Measurements from ENCODE around the gene WDR93. TPM values are rescaled to one million over a fixed set of nuclear protein-coding genes. Genes with fewer than 3 reads are reported as not detected.

Gene WDR93
- total RNA-seq, 1 donor from 2014 or later = 0.31 TPM

DNA sequence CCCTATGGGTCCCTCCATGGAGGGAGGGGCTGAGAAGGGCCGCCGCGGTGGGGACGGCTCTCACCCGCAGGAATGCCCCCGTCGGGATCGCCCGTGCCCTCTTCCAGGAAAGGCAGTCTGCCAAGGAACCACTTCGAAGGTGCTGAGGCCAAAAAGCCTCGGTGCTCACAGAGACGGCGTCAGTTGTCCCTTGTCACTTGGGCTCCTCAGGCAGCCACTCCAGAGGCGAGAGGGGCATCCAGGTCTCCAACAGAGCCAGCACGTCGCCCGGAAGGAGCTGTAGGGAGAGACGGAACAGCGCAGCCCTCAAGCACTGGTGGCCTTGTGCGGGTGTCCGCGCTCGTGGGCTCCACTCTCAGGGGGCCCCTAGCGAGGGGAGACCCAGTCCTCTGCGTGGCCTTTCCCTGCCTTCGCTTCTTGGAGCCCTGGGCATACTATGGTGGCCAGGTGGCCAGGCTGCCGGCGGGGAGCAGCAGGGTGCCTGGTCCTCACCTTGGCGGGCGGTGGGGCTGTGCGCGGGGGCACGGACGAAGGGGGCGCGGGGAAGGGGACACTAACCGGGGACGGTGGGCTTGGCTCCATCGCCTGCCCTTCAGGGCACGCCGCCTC, 59.4 kb downstream of the WDR93 start:
- DNase-seq = no peak

DNA sequence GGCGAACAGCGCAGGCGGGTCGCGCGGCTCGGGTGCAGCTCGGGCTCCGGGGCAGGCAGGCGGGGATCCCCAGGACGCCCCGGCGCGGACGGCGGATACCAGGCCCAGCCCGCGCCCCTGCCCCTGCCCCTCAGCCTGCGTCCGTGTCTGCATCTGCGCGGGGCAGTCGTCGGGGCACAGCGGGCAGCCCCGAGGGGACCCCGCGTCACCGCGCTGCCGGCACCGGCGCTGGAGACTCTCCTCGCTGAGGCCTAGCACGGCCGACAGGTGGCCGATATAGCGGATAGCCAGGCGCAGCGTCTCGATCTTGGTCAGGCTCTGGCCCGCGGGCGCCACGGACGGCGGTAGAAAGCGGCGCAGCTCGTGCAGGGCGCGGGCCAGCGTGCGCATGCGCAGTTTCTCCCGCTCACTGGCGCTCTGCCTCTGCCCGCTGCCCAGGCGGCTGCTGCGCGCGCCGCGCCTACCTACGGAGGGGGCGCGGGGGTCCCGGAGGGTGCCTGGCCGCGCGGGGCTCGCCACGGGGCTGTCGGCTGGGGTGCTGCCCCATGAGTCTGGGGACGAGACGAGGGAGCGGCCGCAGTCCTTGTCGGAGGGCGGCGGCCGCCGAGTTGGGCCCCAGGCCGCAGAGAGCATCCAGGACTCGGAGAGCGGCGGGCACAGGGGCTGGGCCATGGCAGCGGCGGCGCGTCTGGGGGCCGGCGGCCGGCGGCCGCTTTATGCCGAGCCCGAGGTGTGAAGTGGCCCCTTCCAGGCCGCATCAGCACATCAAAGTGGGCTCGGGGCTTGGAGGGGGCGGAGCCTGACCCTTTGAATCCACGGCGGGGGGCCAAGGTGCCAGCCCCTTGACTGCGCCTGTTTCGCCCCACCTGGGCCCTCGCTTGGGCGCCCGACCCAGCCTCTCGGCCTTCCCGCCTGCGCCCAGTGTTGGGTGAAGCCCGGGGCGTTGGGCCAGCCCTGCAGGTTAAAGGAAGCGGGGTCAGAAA, 60.2 kb downstream of the WDR93 start, which contains the start of gene MESP1:
Gene MESP1, minus strand, starts transcription at position 690 of the 983 bp plus-strand sequence. Its CDS starts 18 bp downstream, at position 672.
- DNase-seq = peak; percentile 78

DNA sequence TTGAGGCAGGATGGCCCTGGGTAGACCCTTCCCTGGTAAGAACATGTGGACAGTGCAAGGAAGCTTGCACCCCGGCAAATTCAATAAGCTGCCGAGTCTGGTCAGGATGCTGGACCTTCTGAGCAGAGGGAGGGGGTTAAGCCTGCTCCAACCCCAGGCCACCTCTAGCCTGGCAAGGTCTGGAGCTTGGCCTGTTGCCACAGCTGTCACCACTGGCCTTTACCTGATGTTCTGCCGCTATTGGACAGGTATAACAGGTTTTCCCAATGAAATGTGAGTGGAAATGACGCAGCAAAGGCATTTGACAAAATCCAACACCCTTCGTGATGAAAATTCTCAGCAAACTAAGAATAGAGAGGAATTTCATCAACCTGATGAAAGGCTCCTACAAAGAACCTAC, 61.1 kb downstream of the WDR93 start:
- no peak for DNase-seq

DNA sequence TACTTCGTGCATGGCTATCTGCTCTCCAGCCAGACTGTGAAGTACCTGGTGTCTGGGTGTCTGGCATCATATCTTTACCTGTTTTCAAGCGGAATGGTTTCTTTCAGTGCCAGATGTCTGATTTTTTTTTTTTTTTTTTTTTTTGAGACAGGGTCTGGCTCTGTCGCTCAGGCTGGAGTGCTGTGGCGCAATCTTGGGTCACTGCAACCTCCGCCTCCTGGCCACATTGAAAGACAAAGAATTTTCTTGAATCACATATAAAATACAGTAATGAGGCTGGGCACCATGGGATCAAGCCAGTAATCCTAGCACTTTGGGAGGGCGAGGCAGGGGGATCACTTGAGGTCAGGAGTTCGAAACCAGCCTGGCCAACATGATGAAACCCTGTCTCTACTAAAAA, 63.2 kb downstream of the WDR93 start:
- DNase-seq = no peak

DNA sequence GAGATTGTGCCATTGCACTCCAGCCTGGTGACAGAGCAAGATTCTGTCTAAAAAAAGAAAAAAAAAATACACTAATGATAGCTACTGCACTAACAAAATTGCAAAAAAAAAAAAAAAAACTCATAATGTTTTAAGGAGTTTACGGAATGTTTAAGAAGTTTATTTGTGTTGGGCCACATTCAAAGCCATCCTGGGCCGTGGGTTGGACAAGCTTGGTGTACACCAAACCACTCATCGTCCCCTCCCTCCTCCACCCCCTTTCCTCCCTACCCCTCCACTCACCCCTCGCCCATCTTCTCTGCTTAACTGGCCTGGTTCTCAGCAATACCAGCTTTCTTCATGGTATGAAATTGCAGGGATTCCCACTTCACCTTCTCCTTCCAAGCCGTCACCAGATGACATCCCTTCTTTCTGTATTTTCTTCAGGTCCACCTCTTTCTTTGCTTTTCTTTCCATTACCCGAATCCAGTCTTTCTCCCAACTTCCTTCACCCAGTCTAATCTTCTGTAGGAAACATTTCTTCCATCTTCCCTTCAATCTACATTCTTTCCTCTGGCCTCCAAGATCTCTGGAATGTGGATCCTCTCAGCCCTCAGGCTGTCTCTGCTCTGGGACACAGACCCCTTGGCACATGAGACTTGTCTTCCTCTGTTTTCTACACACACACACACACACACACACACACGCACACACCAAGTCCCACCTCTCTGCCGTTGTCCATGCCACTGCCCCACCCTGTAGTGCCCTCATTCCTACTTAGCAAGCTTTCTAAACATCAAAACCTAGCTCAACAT, 63.9 kb downstream of the WDR93 start:
- no peak for DNase-seq

DNA sequence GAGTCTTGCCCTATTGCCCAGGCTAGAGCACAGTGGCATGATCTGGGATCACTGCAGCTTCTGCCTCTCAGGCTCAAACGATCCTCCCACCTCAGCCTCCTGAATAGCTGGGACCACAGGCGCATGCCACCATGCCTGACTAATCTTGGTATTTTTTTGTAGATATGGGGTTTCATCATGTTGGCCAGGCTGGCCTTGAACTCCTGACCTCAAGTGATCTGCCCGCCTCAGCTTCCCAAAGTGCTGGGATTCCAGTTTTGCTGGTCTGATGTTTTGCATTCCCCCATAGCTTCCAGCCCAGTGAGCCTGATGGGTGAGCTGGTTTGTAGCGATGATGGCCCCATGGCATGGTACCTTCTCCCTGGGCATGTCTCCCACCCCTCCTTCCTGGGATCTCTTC, 65.1 kb downstream of the WDR93 start:
- no peak for DNase-seq

DNA sequence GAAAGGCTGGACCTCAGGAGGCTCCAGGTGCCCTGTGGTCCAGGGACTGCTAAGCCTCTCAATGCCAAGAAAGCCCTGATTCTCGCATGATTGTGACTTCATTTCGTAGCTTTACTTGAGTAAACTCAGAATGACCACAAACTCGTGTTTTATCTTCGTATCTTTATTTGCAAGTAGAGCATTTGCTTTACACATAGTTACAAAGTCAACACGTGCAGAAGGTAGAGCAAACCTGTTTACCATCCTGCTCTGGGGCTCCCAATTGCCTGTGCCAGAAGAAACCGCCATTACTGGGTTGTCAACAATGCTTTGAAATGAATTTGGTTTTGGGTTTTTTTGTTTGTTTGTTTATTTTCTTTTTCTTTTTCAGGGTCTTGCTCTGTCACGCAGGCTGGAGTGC, 66.3 kb downstream of the WDR93 start:
- DNase-seq = no peak

DNA sequence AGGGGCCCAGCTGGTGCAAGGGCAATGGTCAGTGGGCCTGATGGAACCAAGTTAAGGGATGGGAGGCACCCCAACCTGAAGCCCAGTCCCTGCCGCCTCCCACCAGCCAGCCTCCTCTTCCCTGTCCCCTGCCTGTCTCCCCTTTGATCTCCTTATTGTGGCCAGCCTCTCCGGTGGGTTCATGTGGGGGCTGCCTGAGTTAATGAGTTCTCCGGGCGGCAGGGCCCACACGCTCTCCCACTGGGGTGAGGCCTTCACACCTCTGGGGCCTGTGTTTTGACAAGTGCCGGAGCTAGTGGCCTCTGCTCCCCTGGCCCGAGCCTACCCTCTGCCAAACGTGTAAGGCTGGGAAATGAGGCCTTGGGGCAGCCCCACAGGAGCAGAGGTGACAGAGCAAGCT, 67.7 kb downstream of the WDR93 start:
- no peak for DNase-seq

DNA sequence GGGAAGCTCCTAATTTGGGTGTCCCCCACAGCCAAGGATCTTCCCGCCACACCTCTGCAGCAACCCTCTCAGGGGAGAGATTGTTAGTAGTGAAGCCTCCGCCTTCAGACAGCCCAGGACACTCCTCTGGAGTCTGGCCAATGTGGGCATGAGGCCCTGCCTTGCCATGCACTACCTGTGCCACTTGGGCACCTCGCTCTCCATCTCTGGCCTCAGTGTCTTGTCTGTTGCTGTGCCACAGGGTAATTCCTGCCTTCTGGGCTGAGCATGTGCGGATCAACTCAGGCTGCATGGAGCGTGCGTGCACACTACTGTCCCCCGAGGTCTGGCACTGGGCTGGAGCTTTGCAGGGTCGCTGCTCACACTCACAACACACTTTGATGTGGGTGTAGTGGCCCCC, 68.4 kb downstream of the WDR93 start:
- DNase-seq = no peak

DNA sequence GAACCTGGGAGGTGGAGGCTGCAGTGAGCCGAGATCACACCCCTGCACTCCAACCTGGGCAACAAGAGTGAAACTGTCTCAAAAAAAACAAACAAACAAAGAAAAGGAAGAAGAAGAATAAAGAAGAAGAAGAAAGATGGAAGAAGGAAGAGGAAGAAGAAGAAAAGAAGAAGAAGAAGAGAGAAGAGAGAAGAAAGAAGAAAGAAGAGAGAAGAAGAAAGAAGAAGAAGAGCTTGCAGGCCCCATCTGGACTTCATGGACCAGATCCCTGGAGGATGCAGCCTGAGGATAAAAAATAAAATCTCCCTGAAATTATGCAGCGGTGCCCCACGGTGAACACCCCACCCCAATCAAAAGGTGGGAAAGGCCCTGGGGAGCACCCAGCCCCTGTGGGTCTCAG, 69.2 kb downstream of the WDR93 start:
- no peak for DNase-seq

DNA sequence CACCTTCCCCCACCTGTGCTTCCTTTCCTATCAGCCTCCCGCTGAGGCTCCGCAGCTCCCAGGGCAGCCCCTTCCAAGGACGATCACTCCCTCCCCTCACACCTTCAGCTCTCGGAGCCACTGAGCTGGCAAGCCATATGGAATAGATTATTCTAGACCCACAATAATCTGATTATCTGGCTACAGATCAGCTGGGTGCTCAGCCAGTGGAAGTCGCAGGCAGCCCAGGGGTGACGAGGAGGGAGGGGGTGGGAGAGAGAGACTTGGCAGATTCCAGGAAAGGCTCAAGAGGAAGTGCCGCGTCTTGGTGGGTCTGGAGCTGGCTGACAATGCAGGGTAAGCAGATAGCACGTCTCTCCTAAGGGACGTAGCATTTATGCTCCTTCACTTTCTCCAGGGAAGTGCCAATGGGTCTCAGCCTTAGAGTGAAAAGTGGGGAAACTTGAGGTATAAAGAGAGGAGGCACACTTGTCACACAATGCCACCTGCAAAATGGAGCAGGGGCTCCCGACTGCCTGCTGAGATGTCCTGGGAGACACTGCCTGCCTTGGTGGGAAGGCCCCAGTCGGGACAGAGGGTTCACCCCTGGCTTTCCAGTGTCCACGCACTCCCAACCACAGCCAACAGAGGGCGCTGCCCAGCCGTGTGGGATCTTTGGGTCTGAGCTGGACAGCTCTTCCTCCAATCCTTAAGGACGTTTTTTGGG, 69.8 kb downstream of the WDR93 start:
- peak; percentile 16 for DNase-seq

DNA sequence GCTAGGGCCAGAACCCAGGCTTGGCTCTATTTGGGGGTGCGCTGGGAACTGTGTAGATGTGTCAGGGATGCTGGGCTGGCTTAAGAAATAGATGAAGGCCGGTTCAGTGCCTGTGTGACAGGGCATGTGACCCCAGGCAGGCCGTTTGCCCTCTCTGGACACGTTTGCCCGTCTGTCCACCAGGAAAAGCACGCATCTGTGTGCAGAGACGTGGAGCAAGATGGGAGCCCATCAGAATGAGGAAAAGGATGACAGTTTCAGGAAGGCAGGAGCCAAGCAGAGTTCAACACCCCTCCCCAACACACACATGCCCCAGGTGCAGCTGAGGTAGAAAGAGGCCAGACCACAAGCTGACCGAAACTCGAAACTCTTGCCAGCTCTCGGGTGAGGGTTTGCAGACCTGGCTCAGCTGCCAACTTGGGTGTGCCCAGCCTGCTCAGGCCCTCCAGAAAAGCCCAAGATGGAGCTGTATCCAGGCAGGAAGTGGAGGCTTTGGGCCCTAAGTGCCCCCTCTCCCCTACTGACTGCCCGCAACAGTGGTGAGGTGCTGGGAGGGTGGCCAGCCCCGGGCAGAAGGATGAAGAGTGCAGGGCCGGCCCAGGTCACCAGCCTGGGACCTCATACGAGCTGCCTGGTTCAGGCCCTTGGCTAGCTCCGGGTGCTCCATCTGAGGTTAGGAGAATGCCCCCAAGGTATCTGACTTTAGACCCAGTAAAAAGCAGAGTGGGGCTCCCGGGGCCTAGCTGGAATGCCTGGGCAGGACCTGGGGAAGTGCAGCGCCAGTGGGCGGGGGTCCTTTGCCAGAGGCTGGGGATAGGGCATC, 70.6 kb downstream of the WDR93 start:
- DNase-seq = no peak

DNA sequence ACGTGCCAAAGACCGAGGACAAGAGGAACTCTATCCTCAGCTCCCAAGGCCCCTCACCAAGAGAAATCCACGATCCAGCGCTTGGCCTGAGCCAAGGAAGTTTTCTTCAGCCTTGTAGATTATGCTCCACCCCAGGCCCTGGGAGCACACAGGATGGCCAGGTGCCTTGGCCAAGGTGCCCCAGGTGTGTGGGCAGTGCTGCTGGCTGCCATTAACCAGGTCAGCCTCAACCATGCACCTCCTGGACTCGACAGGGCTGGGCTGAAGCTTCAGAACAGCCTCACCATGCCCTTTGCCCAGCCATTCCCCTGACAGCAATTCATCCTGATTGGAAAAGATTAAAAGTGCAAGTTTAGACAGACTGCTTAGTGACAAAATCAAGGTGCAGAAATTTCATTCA, 71.3 kb downstream of the WDR93 start:
- no peak for DNase-seq

DNA sequence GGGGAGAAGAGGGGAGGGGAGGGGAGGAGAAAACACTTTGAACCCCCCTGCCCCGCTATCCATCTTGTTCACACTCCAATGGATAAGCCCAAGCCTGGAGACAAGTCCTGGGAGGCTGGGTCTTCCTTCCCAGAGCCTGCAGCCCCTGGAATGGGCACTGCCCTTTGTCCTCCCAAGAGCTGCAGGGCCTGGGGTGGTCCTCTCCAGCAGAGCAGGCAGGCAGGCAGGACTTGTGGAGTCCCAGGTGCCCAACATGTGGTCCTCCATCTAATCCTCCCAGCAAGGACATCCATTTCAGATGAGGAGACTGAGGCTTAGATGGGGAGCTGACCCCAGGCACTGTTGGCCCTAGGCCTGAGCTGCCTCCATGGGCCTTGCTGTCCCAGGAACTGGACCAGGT, 75.1 kb downstream of the WDR93 start:
- no peak for DNase-seq

DNA sequence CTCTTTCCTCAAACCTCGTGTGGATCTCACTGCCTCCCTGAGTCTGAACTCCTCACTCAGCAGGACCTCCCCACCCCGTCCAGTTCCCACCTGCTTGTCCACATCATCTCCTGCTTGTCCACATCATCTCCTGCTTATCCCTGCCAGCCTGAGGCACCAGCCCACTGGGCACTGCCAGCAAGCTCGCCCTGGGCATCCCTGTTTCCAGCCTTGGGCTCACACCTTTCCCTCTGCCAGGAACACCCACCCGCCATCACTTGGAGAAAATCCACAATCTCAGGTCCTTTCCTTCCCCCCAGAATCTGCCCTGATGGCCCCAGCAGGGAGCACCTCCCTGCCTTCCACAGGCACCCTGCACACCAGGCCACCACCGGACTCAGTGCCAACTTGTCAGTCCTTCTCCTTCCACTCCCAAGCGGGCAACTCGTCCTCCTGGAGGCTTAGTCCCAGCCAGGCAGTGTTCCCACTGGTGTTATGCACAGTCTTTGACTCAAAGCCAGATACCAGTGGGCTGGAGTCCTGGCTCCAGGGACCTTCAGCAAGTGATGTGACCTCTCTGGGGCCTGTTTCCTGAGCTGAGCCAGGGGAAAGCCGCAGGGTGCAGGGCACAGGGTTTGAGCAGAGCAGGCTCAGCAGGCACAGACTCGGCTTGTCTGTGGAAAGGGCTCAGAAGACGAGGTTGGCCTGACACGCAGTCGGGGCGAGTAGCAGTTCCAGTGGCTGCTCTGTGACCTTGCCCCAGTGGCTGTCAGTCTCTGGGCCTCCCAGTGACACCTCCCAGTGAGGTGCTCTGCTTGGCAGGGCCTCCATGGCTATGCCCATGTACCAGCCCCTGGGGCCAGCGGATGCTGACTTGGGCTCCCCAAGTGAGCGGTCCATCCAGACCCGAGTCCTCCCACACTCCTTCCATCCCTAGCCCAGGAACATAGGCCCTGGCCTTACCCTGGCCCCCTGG, 76.0 kb downstream of the WDR93 start:
- no peak for DNase-seq

DNA sequence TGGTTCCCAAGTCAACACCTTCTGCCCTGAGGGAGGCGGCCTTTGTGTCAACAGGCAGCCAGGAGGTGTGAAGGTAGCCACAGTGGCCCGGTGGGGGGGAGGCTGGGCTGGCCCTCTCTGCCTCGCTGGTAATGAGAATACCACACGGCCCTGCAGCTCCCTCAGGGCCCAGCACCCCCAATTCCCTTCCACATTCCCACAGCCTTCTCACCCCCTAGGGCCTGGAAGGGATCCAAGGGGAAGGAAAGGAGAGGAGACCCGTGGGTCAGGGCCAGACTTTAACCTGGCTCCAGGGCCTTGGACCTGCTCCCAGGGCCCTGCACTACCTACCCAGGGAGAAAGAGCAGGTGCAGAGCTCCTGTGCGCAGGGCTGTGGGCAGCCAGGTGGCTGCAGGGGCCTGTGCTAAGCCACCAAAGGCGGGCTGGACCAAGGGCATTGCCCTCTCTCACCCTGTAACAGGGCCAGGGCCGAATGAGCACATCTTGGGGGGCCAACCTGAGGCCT, 76.9 kb downstream of the WDR93 start:
- DNase-seq = no peak

DNA sequence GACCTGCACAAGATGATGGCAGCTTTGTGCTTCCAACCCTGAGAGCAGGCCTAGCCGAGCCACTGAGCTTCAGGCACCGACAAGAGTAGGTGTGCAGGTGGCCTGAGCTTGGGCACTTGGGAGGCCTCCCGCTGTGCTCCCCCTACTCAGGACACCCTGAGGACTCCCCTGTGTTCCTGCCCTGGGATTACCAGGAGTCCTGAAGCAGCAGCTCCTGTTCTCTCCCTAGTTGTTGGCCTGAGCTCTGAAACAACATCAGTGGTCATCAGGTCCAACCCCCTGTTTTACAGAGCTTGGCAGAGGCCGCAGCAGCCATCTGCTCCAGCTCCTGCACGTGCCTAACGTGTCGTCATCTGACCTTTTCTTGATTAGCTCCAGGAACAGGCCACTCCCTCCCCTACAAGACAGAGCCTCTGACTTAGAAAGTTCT, 77.5 kb downstream of the WDR93 start:
- DNase-seq = no peak

DNA sequence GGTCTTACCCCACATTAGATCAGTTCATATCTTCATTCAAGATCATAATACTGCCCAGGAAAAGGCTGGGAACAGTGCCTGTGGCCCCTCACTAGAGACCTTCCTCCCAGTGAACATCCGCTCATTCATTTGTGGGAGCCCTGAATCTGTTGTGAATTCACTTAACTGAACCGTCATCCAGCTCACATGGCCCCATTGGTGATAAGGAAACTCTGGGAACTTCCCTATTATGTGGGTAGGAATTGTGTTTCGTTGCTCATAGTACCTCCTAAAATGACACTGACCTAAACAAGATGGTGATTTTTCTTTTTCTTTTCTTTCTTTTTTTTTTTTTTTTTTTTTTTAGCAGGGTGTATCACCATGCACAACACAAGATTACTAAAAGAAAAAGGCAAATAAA, 78.8 kb downstream of the WDR93 start:
- no peak for DNase-seq

DNA sequence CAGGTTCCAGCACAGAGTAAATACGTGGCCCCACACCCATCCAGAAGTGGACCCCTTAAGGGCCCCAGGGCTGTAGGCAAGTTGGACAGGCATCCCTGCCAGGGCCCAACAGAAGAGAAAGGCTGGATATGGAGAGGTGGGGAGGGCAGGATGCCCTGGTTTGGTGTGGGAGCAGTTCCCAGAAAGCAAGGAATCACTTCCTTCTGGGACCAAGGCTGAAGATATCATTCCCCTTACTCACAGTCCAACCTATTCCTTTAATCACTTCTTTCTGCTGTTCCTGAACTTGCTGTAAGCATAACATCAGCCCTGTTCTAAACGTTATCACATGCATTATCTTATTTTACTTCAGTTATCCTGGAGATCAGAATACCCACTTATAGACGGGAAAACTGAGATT, 79.4 kb downstream of the WDR93 start:
- no peak for DNase-seq

Measured in occipital lobe (tissue), 2 donors.